C4-2B (cell line): ENCODE results near the gene CALCOCO2.

Source experiments
- H3K27ac ChIP-seq: fragments of 450-650 bp; 2 replicates; pipeline ENCODE4 v1.5.1; 2017
- CTCF ChIP-seq: fragments of 450-650 bp; conservative IDR thresholded peaks from 2 replicates; pipeline ENCODE4 v1.5.1; 2017; ENCODE audit warnings: mild to moderate bottlenecking
- ZFX ChIP-seq: fragments of 450-650 bp; IDR thresholded peaks from 2 replicates; pipeline ENCODE4 v1.6.1; 2017

Gene CALCOCO2

GRCh38 chr17:48871551-48872351 lies 40.9 kb downstream of the CALCOCO2 start:
- H3K27ac ChIP-seq, result 0 out of 2 replicates have a peak overlapping the region, but pooled peaks have one; percentile 4
- TF ChIP-seq CTCF (no peak), ZFX (no peak)

- 0 out of 2 replicates have a peak overlapping the region, but pooled peaks have one; percentile 4 for H3K27ac ChIP-seq
Measured at GRCh38 chr17:48872409-48872808, 41.6 kb downstream of the CALCOCO2 start.

GRCh38 chr17:48873209-48873608 lies 42.4 kb downstream of the CALCOCO2 start:
- TF ChIP-seq ZFX (no peak), CTCF (no peak)
- no peak overlapping the region for H3K27ac ChIP-seq

GRCh38 chr17:48873696-48874443 lies 43.0 kb downstream of the CALCOCO2 start:
- no peak overlapping the region for H3K27ac ChIP-seq
- TF ChIP-seq CTCF (no peak), ZFX (no peak)

GRCh38 chr17:48878920-48879898 lies 48.4 kb downstream of the CALCOCO2 start:
- TF ChIP-seq CTCF (peak; percentile 96), ZFX (no peak)
- no peak overlapping the region for H3K27ac ChIP-seq

DNA sequence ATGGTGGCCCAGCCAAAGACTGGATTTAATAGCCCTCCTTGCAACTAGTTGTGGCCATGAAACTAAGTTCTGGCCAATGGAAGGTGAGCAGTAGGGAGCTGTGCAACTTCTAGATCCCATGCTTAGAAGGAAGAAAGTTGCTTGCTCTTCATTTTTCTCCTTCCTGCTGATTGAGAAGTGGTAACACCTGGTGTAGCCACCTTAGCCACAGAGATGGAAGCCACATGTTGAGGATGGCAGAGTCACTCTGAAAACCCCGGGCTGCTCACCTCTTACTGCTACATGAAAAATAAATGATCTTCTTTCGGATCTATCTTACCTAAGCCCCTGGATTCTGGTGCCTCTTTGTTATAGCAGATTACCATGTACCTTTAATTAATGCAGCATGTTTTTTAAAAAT lies 51.4 kb downstream of the CALCOCO2 start:
- H3K27ac ChIP-seq, result no peak overlapping the region
- no peak for TF ChIP-seq CTCF
- no peak for TF ChIP-seq ZFX

DNA sequence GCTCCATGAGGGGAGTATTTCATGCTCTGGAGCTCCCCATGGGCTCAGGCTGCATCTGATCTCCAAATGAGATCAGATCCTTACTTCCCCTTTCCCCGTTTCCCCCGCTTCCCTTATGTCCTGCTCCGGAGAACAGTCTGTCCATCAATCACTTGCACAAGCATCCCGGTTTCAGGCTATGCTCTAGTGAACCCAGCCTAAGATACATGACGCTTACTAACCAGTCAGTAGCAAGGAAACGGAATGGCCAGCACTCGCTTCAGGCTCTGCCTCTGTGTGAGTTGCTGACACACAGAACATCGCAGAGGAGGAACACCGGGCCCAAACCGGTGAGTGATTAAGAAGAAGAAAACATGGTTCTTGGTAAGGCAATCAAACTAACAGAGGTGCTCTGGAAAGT lies 52.3 kb downstream of the CALCOCO2 start:
- no peak overlapping the region for H3K27ac ChIP-seq
- no peak for TF ChIP-seq CTCF
- no peak for TF ChIP-seq ZFX
